SK-N-SH (cell line): ENCODE measurements around the gene PTPRD. TPM values are rescaled to one million over a fixed set of nuclear protein-coding genes. Genes with fewer than 3 reads are reported as not detected.

Experiments used
- CTCF ChIA-PET: fragments of 300-600, 350-600 bp; formaldehyde crosslinking; extraction: SDS; loops from one replicate; lab custom pipeline; 2021; lab: Yijun Ruan, JAX
- POLR2A ChIA-PET: fragments of 350-600 bp; sonication (Branson Sonifier 250); formaldehyde crosslinking; extraction: SDS; loops from one replicate; lab custom pipeline; 2020; ENCODE audit warnings: antibody characterized with exemption, inconsistent platforms; lab: Yijun Ruan, JAX
- DNase-seq: peaks from one replicate; pipeline ENCODE4 v3.0.0; 2012
- H2AFZ ChIP-seq: fragments of 200-600 bp; sonication (generic); 2 replicates; pipeline ENCODE4 v1.8.1; 2016; ENCODE audit warnings: antibody characterized with exemption, mild to moderate bottlenecking, low read depth
- H3F3A ChIP-seq: fragments of 200-600 bp; sonication (generic); replicated peaks from 2 replicates; pipeline ENCODE3; 2016; ENCODE audit warnings: antibody characterized with exemption, mild to moderate bottlenecking; ENCODE audit not compliant: insufficient read depth
- H3K27ac ChIP-seq, 2 experiments: fragments of 200-500 bp in 1 of 2; fragments of 200-600 bp in 1 of 2; sonication (Bioruptor generic) in 1 of 2; sonication (generic), shearing (Covaris generic) in 1 of 2; 2 replicates each; pipeline versions ENCODE4 v1.5.1 to v1.6.1; 2014 to 2016; ENCODE audit warnings: low read depth in 2 of 2, inconsistent platforms in 1 of 2, low read length in 1 of 2, mild to moderate bottlenecking in 1 of 2, mixed read lengths in 1 of 2
- H3K27me3 ChIP-seq: fragments of 200-600 bp; sonication (generic), shearing (Covaris generic); 2 replicates; pipeline ENCODE4 v1.6.1; 2016; ENCODE audit warnings: mixed run types; ENCODE audit not compliant: insufficient read depth
- H3K36me3 ChIP-seq, 2 experiments: fragments of 200-500 bp in 1 of 2; fragments of 200-600 bp in 1 of 2; sonication (Bioruptor generic) in 1 of 2; sonication (generic) in 1 of 2; replicated peaks in 1 of 2; 2 replicates each; pipeline versions ENCODE3 to v1.5.1; 2014 to 2016; ENCODE audit warnings: low read length in 1 of 2, mild to moderate bottlenecking in 1 of 2; ENCODE audit not compliant: insufficient read depth in 2 of 2, control insufficient read depth in 1 of 2
- H3K4me1 ChIP-seq, 2 experiments: fragments of 200-500 bp in 1 of 2; fragments of 200-600 bp in 1 of 2; sonication (Bioruptor generic) in 1 of 2; sonication (generic), shearing (Covaris generic) in 1 of 2; 2 replicates each; pipeline versions ENCODE4 v1.5.1 to v1.6.1; 2014 to 2016; ENCODE audit warnings: low read depth in 1 of 2, low read length in 1 of 2, mixed run types in 1 of 2; ENCODE audit not compliant: insufficient read depth in 2 of 2, control insufficient read depth in 1 of 2
- H3K4me2 ChIP-seq: fragments of 200-600 bp; sonication (generic), shearing (Covaris generic); 2 replicates; pipeline ENCODE4 v1.6.1; 2017; ENCODE audit warnings: mixed run types
- H3K4me3 ChIP-seq, 2 experiments: fragments of 200-500 bp in 1 of 2; fragments of 200-600 bp in 1 of 2; sonication (Bioruptor generic) in 1 of 2; sonication (generic), shearing (Covaris generic) in 1 of 2; 2 replicates each; pipeline versions ENCODE4 v1.5.1 to v1.8.1; 2014 to 2016; ENCODE audit warnings: low read depth in 2 of 2, inconsistent platforms in 1 of 2, low read length in 1 of 2, mild to moderate bottlenecking in 1 of 2, mixed read lengths in 1 of 2, moderate library complexity in 1 of 2
- H3K79me2 ChIP-seq: fragments of 200-600 bp; sonication (generic); 2 replicates; pipeline ENCODE4 v1.8.1; 2017; ENCODE audit warnings: mild to moderate bottlenecking; ENCODE audit not compliant: insufficient read depth
- H3K9ac ChIP-seq: fragments of 200-600 bp; sonication (generic); 2 replicates; pipeline ENCODE4 v1.6.1; 2017; ENCODE audit warnings: mixed run types
- H3K9me2 ChIP-seq: fragments of 200-600 bp; sonication (generic); 2 replicates; pipeline ENCODE4 v1.6.1; 2017; ENCODE audit warnings: mixed run types
- H3K9me3 ChIP-seq: fragments of 200-600 bp; sonication (generic); 2 replicates; pipeline ENCODE4 v1.6.1; 2017; ENCODE audit warnings: mixed run types, mild to moderate bottlenecking, moderate library complexity
- H4K20me1 ChIP-seq: fragments of 200-600 bp; sonication (generic); 2 replicates; pipeline ENCODE4 v1.6.1; 2017; ENCODE audit warnings: mild to moderate bottlenecking, mixed run types; ENCODE audit not compliant: insufficient read depth
- CHD2 ChIP-seq: fragments of 150-350 bp; IDR thresholded peaks from 2 replicates; pipeline ENCODE4 v1.6.1; 2018; ENCODE audit warnings: low read length; ENCODE audit not compliant: partially characterized antibody
- CTCF ChIP-seq: fragments of 200-600 bp; sonication (generic); IDR thresholded peaks from 2 replicates; pipeline ENCODE4 v1.6.1; 2017; ENCODE audit warnings: antibody characterized with exemption, mild to moderate bottlenecking, moderate library complexity
- ELF1 ChIP-seq: IDR thresholded peaks from 2 replicates; pipeline ENCODE4 v1.4.0; 2012
- EP300 ChIP-seq, 2 experiments: IDR thresholded peaks; 2 replicates each; pipeline versions ENCODE4 v1.4.0 to v1.6.1; 2012; ENCODE audit warnings: borderline replicate concordance in 1 of 2, low read depth in 1 of 2, low read length in 1 of 2
- FOXM1 ChIP-seq: IDR thresholded peaks from 2 replicates; pipeline ENCODE4 v1.4.0; 2012; ENCODE audit warnings: low read depth, mild to moderate bottlenecking
- GATA2 ChIP-seq: sonication (generic); formaldehyde crosslinking; IDR thresholded peaks from 2 replicates; pipeline ENCODE4 v1.5.0; 2020; ENCODE audit warnings: mild to moderate bottlenecking, missing genetic modification reagents
- IRF3 ChIP-seq: fragments of 150-350 bp; IDR thresholded peaks from 2 replicates; pipeline ENCODE4 v1.6.1; 2016; ENCODE audit warnings: mild to moderate bottlenecking, low read depth, low read length
- MAX ChIP-seq: IDR thresholded peaks from 2 replicates; pipeline ENCODE4 v1.4.0; 2012; ENCODE audit warnings: low read depth
- MEF2A ChIP-seq: IDR thresholded peaks from 2 replicates; pipeline ENCODE4 v1.4.0; 2012; ENCODE audit warnings: low read depth, borderline replicate concordance
- NFIC ChIP-seq: IDR thresholded peaks from 2 replicates; pipeline ENCODE4 v1.4.0; 2012; ENCODE audit warnings: borderline replicate concordance
- PBX3 ChIP-seq: IDR thresholded peaks from 2 replicates; pipeline ENCODE4; 2012
- POLR2AphosphoS5 ChIP-seq: IDR thresholded peaks from 2 replicates; pipeline ENCODE4 v1.6.1; 2012; ENCODE audit warnings: low read depth, low read length
- RAD21 ChIP-seq: IDR thresholded peaks from 2 replicates; pipeline ENCODE4 v1.6.1; 2012; ENCODE audit warnings: mild to moderate bottlenecking, low read length
- RCOR1 ChIP-seq: fragments of 150-350 bp; IDR thresholded peaks from 2 replicates; pipeline ENCODE4 v1.6.1; 2017; ENCODE audit warnings: antibody characterized with exemption, low read length
- RXRA ChIP-seq: IDR thresholded peaks from 2 replicates; pipeline ENCODE4 v1.4.0; 2012; ENCODE audit warnings: low read depth, mild to moderate bottlenecking, borderline replicate concordance
- SMC3 ChIP-seq: IDR thresholded peaks from 2 replicates; pipeline ENCODE4 v1.6.1; 2012; ENCODE audit warnings: low read depth, low read length, improper control_type of control experiment
- TCF12 ChIP-seq: IDR thresholded peaks from 2 replicates; pipeline ENCODE4 v1.4.0; 2012
- TEAD4 ChIP-seq: IDR thresholded peaks from 2 replicates; pipeline ENCODE4 v1.4.0; 2012; ENCODE audit warnings: mild to moderate bottlenecking, borderline replicate concordance; ENCODE audit not compliant: insufficient read depth
- WGBS: methylation state at CpG from one replicate; pipeline ENCODE4 v1.1.6; 2017; ENCODE audit warnings: low lambda C conversion rate; 5-methylcytosine and 5-hydroxymethylcytosine counted together
- polyA plus RNA-seq, 3 experiments: library from polyadenylated mRNA; depleted of rRNA; stranded (reverse); fragments of >200 nt; gene quantifications; 2 replicates each; pipeline ENCODE4 v1.2.3, GENCODE V29; 2012

The PTPRD gene
- polyA plus RNA-seq, 1 of the 3 experiments (the other 2 are of a cell fraction), result 0.15 TPM

- Histone ChIP-seq H3K4me3 (no peak overlapping the region), H3F3A (no peaks in the 10 kb centered on the region), H3K4me1 (no peaks in the 10 kb centered on the region), H3K27me3 (no peaks in the 10 kb centered on the region), H3K27ac (no peak overlapping the region), H4K20me1 (no peaks in the 10 kb centered on the region), H3K36me3 (no peaks in the 10 kb centered on the region), H3K9ac (no peak overlapping the region), H3K79me2 (no peaks in the 10 kb centered on the region), H3K4me2 (no peak overlapping the region), H2AFZ (no peak overlapping the region), H3K9me2 (no peaks in the 10 kb centered on the region), H3K9me3 (no peaks in the 10 kb centered on the region)
- no peak for TF ChIP-seq PBX3
- ChIA-PET CTCF (no interaction called here), POLR2A (no interaction called here)
- no peak for DNase-seq
- 8% methylated on average over 1 of the region's 1 CpG for WGBS
These were observed 1534.5 kb downstream of the PTPRD start for GRCh38 chr9:9078301-9078700.

GRCh38 chr9:9061627-9062026 lies 1551.2 kb downstream of the PTPRD start:
- H4K20me1 ChIP-seq, result no peaks in the 10 kb centered on the region
- H3K4me3 ChIP-seq, result no peak overlapping the region
- ChIA-PET POLR2A (no interaction called here), CTCF (interaction anchor here (1.1 kb wide), 1 partner anchor 17 kb away, joined by 3 read pairs; no protein-coding TSS in a partner anchor)
- H3K9me3 ChIP-seq, result no peaks in the 10 kb centered on the region
- no peak for DNase-seq
- H3K9ac ChIP-seq, result no peak overlapping the region
- H3K27me3 ChIP-seq, result no peaks in the 10 kb centered on the region
- H3K4me2 ChIP-seq, result no peak overlapping the region
- H3K9me2 ChIP-seq, result no peaks in the 10 kb centered on the region
- TF ChIP-seq EP300 (IDR thresholded peaks at IDR 0.05; ENCODE audit: borderline replicate concordance in 1 of 2, low read depth in 1 of 2, low read length in 1 of 2), result no peak
- no peak for TF ChIP-seq RCOR1
- TF ChIP-seq MEF2A, result no peak
- no peak for TF ChIP-seq RXRA
- 8% methylated on average over 2 of the region's 2 CpGs for WGBS
- no peaks in the 10 kb centered on the region for H3K36me3 ChIP-seq
- H3F3A ChIP-seq, result no peaks in the 10 kb centered on the region
- H3K4me1 ChIP-seq, result no peaks in the 10 kb centered on the region
- no peaks in the 10 kb centered on the region for H3K79me2 ChIP-seq
- no peak overlapping the region for H3K27ac ChIP-seq
- H2AFZ ChIP-seq, result no peak overlapping the region

- Histone ChIP-seq H2AFZ (no peak overlapping the region), H3K9me3 (no peaks in the 10 kb centered on the region), H3K36me3 (no peaks in the 10 kb centered on the region), H3K9me2 (no peaks in the 10 kb centered on the region), H3K9ac (no peak overlapping the region), H3K27ac (no peak overlapping the region), H3K79me2 (no peaks in the 10 kb centered on the region), H3K4me3 (no peak overlapping the region), H3K4me1 (no peaks in the 10 kb centered on the region), H3K27me3 (no peaks in the 10 kb centered on the region), H4K20me1 (no peaks in the 10 kb centered on the region), H3F3A (no peaks in the 10 kb centered on the region), H3K4me2 (no peak overlapping the region)
- DNase-seq, result no peak
- CTCF ChIA-PET, result interaction anchor here (0.6 kb wide), 1 partner anchor 32 kb away, joined by 3 read pairs; no protein-coding TSS in a partner anchor
- POLR2A ChIA-PET, result no interaction called here
- WGBS, result 12% methylated on average over 3 of the region's 3 CpGs
- TF ChIP-seq FOXM1 (no peak), EP300 (IDR thresholded peaks at IDR 0.05; ENCODE audit: borderline replicate concordance in 1 of 2, low read depth in 1 of 2, low read length in 1 of 2) (no peak), CTCF (no peak), ELF1 (no peak), IRF3 (no peak), TEAD4 (no peak), MAX (no peak), TCF12 (no peak), POLR2AphosphoS5 (no peak), SMC3 (no peak), NFIC (no peak), CHD2 (no peak), RAD21 (no peak), GATA2 (CRISPR knock-in tag) (no peak)
These were observed 1558.3 kb downstream of the PTPRD start for GRCh38 chr9:9054354-9054992.
